ENCODE data around the gene WDR54. TPM values are rescaled to one million over a fixed set of nuclear protein-coding genes. Genes with fewer than 3 reads are reported as not detected.

WDR54 gene
- total and polyA plus RNA-seq, 5 donors = 3.4 to 4.5 (median 3.4) TPM

DNA sequence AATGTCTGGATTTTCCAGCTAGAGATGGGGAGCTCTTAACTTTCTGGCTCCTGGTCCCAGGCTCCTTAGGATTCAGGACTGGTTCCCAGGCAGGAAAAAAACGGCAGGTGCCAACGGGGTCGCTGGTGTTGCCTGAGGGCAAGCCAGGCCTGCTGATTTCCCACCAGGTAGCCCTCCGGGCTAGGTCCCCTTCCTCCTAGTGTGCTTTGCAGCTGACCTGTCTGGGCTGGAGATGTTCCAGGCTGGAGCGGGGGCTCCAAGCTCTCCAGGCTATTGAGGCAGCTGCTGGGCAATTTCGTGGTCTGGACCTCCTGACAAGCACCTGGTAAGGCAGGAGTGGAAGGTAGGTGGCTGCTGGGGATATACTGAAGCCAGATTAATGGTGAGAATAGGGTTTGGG, 53.0 kb downstream of the WDR54 start:
- Histone ChIP-seq H3K27me3 (ENCODE audit: control insufficient read depth, insufficient read depth) (no peaks in the 10 kb centered on the region), H3K27ac (ENCODE audit: low read length) (no peak overlapping the region), H3K9me3 (ENCODE audit: control insufficient read depth, low read length) (no peaks in the 10 kb centered on the region), H3K4me1 (ENCODE audit: control insufficient read depth, insufficient read depth, low read length) (peaks cover 4% of the 10 kb centered on the region), H3K4me3 (ENCODE audit: low read length) (no peak overlapping the region)
- intact Hi-C loops (cut with DNase I) = no loop called here
- ATAC-seq (no peak), DNase-seq (peak in 1 of 3 donors; percentile 57)
- 94% methylated on average over 6 of the region's 6 CpGs for WGBS

DNA sequence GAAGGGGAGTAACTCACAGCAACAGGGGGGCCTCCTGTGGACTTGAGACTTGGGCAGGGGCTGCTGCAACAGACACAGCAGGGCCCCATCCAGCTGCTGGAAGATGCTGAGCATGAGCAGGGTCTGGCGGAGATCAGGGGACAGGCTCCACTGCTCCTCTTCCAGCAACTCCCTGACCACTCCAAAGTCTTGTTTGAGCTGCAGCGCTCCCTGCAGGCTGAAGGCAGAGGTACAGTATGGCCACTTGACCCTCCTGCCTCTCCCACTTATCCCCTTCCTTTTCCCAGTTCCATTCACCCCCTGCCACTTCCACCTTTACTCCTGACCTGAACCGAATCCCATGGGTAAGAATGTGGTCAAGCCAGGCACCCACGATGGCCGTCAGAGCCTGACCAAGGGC, 53.4 kb downstream of the WDR54 start:
- Histone ChIP-seq H3K27ac (ENCODE audit: low read length) (no peak overlapping the region), H3K4me1 (ENCODE audit: control insufficient read depth, insufficient read depth, low read length) (peaks cover 4% of the 10 kb centered on the region), H3K27me3 (ENCODE audit: control insufficient read depth, insufficient read depth) (no peaks in the 10 kb centered on the region), H3K9me3 (ENCODE audit: control insufficient read depth, low read length) (no peaks in the 10 kb centered on the region), H3K4me3 (ENCODE audit: low read length) (no peak overlapping the region)
- intact Hi-C loops (cut with DNase I) = no loop called here
- WGBS = 85% methylated on average over 5 of the region's 5 CpGs
- DNase-seq (no peak), ATAC-seq (no peak)

Other genes with a start within 250 kb of the WDR54 start
- gene MOB1A, start 242.9 kb upstream of the WDR54 start, total RNA-seq = 10 to 100 TPM; 54.6 to 78.3 (median 62.8) TPM
- gene MOB1A, start 242.9 kb upstream of the WDR54 start, polyA plus RNA-seq = 24.8 TPM
- 10 to 100 TPM in 2 of 4 donors, 1 to 10 TPM in 2; 6.7 to 18.0 (median 9.5) TPM for gene MTHFD2, start 223.1 kb upstream of the WDR54 start, total RNA-seq
- 8.7 TPM for gene MTHFD2, start 223.1 kb upstream of the WDR54 start, polyA plus RNA-seq
- 1 to 10 TPM in 3 of 4 donors, under 1 TPM in 1; 0.29 to 2.8 (median 1.1) TPM for gene SLC4A5, start 78.3 kb upstream of the WDR54 start, total RNA-seq
- gene SLC4A5, start 78.3 kb upstream of the WDR54 start, polyA plus RNA-seq = 0.79 TPM
- gene DCTN1, start 41.4 kb upstream of the WDR54 start, total RNA-seq = 100 to 1,000 TPM; 102 to 131 (median 125) TPM
- 71.7 TPM for gene DCTN1, start 41.4 kb upstream of the WDR54 start, polyA plus RNA-seq
- gene C2orf81, start 111 bp upstream of the WDR54 start, total RNA-seq = 1 to 10 TPM in 3 of 4 donors, under 1 TPM in 1; 0.88 to 1.6 (median 1.1) TPM
- 1.00 TPM for gene C2orf81, start 111 bp upstream of the WDR54 start, polyA plus RNA-seq
- 10 to 100 TPM; 21.5 to 27.9 (median 25.9) TPM for gene RTKN, start 20.2 kb downstream of the WDR54 start, total RNA-seq
- gene RTKN, start 20.2 kb downstream of the WDR54 start, polyA plus RNA-seq = 16.2 TPM
- 10 to 100 TPM; 19.2 to 22.9 (median 20.7) TPM for gene INO80B, start 33.4 kb downstream of the WDR54 start, total RNA-seq
- gene INO80B, start 33.4 kb downstream of the WDR54 start, polyA plus RNA-seq = 16.8 TPM
- gene WBP1, start 36.7 kb downstream of the WDR54 start, total RNA-seq = 10 to 100 TPM; 48.9 to 60.0 (median 56.7) TPM
- gene WBP1, start 36.7 kb downstream of the WDR54 start, polyA plus RNA-seq = 63.1 TPM
- gene MOGS, start 43.7 kb downstream of the WDR54 start, total RNA-seq = 10 to 100 TPM; 23.4 to 25.1 (median 24.5) TPM
- 19.9 TPM for gene MOGS, start 43.7 kb downstream of the WDR54 start, polyA plus RNA-seq
- 100 to 1,000 TPM; 116 to 157 (median 131) TPM for gene MRPL53, start 51.0 kb downstream of the WDR54 start, total RNA-seq
- gene MRPL53, start 51.0 kb downstream of the WDR54 start, polyA plus RNA-seq = 107 TPM
- 10 to 100 TPM in 2 of 4 donors, 1 to 10 TPM in 2; 7.5 to 11.1 (median 9.4) TPM for gene CCDC142, start 61.3 kb downstream of the WDR54 start, total RNA-seq
- gene CCDC142, start 61.3 kb downstream of the WDR54 start, polyA plus RNA-seq = 5.5 TPM
- 10 to 100 TPM; 11.3 to 12.3 (median 11.8) TPM for gene TTC31, start 61.4 kb downstream of the WDR54 start, total RNA-seq
- gene TTC31, start 61.4 kb downstream of the WDR54 start, polyA plus RNA-seq = 11.4 TPM
- 1 to 10 TPM in 1 of 4 donors, under 1 TPM in 3; 0.51 to 1.2 (median 0.85) TPM for gene LBX2, start 77.9 kb downstream of the WDR54 start, total RNA-seq
- 0.52 TPM for gene LBX2, start 77.9 kb downstream of the WDR54 start, polyA plus RNA-seq
- 10 to 100 TPM; 20.5 to 38.7 (median 25.6) TPM for gene PCGF1, start 86.0 kb downstream of the WDR54 start, total RNA-seq
- 20.9 TPM for gene PCGF1, start 86.0 kb downstream of the WDR54 start, polyA plus RNA-seq
- gene TLX2, start 92.7 kb downstream of the WDR54 start, total RNA-seq = not detected
- gene TLX2, start 92.7 kb downstream of the WDR54 start, polyA plus RNA-seq = 0.05 TPM
- gene DQX1, start 104.5 kb downstream of the WDR54 start, total RNA-seq = not detected
- gene DQX1, start 104.5 kb downstream of the WDR54 start, polyA plus RNA-seq = not detected
- 10 to 100 TPM; 52.3 to 69.6 (median 63.3) TPM for gene AUP1, start 108.0 kb downstream of the WDR54 start, total RNA-seq
- 75.3 TPM for gene AUP1, start 108.0 kb downstream of the WDR54 start, polyA plus RNA-seq
- gene HTRA2, start 108.2 kb downstream of the WDR54 start, total RNA-seq = 10 to 100 TPM; 26.3 to 31.2 (median 28.9) TPM
- 27.8 TPM for gene HTRA2, start 108.2 kb downstream of the WDR54 start, polyA plus RNA-seq
- gene LOXL3, start 132.2 kb downstream of the WDR54 start, total RNA-seq = 1 to 10 TPM; 4.3 to 8.3 (median 6.7) TPM
- 2.4 TPM for gene LOXL3, start 132.2 kb downstream of the WDR54 start, polyA plus RNA-seq
- 1 to 10 TPM; 7.1 to 8.6 (median 7.5) TPM for gene DOK1, start 133.0 kb downstream of the WDR54 start, total RNA-seq
- 3.7 TPM for gene DOK1, start 133.0 kb downstream of the WDR54 start, polyA plus RNA-seq
- 1 to 10 TPM in 1 of 4 donors, under 1 TPM in 2, not detected in 1; 0.14 to 1.1 (median 0.47) TPM for gene M1AP, start 226.6 kb downstream of the WDR54 start, total RNA-seq
- 0.07 TPM for gene M1AP, start 226.6 kb downstream of the WDR54 start, polyA plus RNA-seq
- gene SEMA4F, start 232.5 kb downstream of the WDR54 start, total RNA-seq = 1 to 10 TPM; 3.7 to 5.3 (median 4.2) TPM
- gene SEMA4F, start 232.5 kb downstream of the WDR54 start, polyA plus RNA-seq = 1.7 TPM

Measured in right cardiac atrium (tissue), 5 donors.